WTC11 (cell line): Measurements from ENCODE around the gene TST. TPM values are rescaled to one million over a fixed set of nuclear protein-coding genes. Genes with fewer than 3 reads are reported as not detected.

Experiments used
- ATAC-seq: fragments of 200-7000 bp; cut with Tn5 transposase; 2 replicates; pipeline ENCODE4 v1.10.0; 2021; ENCODE audit warnings: mild to moderate bottlenecking, moderate library complexity
- CTCF ChIA-PET: fragments of 300-600 bp; sonication (Branson Sonifier 250); formaldehyde crosslinking; loops from one replicate; lab custom pipeline; 2021; ENCODE audit warnings: antibody characterized with exemption; lab: Charles Lee
- POLR2A ChIA-PET: fragments of 350-600 bp; sonication (Branson Sonifier 250); formaldehyde crosslinking; loops from one replicate; lab custom pipeline; 2021; ENCODE audit warnings: antibody characterized with exemption; lab: Charles Lee
- DNase-seq: peaks from one replicate; pipeline ENCODE4 v3.0.0; 2021; ENCODE audit warnings: low spot score
- H3K27ac Mint-ChIP-seq: 2 replicates; pipeline ENCODE4 v1.8.0; 2021; ENCODE audit warnings: mixed read lengths
- H3K27me3 Mint-ChIP-seq: 2 replicates; pipeline ENCODE4 v1.8.0; 2021; ENCODE audit warnings: low read depth, mild to moderate bottlenecking, moderate library complexity, mixed read lengths
- H3K36me3 Mint-ChIP-seq: 2 replicates; pipeline ENCODE4 v1.8.0; 2021; ENCODE audit warnings: mixed read lengths
- H3K4me1 Mint-ChIP-seq: 2 replicates; pipeline ENCODE4 v1.8.0; 2022; ENCODE audit warnings: mixed read lengths
- H3K4me3 Mint-ChIP-seq: 2 replicates; pipeline ENCODE4 v1.8.0; 2021; ENCODE audit warnings: mild to moderate bottlenecking, moderate library complexity, mixed read lengths
- H3K9me3 Mint-ChIP-seq: 2 replicates; pipeline ENCODE4 v1.8.0; 2021; ENCODE audit warnings: mixed read lengths
- ATF1 ChIP-seq: sonication (generic); formaldehyde crosslinking; IDR thresholded peaks from 2 replicates; pipeline ENCODE4 v1.8.1; 2023; ENCODE audit warnings: mild to moderate bottlenecking, moderate library complexity, missing genetic modification reagents
- ESRRA ChIP-seq: sonication (generic); formaldehyde crosslinking; IDR thresholded peaks from 2 replicates; pipeline ENCODE4 v1.8.1; 2022; ENCODE audit warnings: mild to moderate bottlenecking, missing genetic modification reagents, borderline replicate concordance
- ETV6 ChIP-seq: sonication (generic); formaldehyde crosslinking; IDR thresholded peaks from 2 replicates; pipeline ENCODE4 v1.8.1; 2022; ENCODE audit warnings: mild to moderate bottlenecking, missing genetic modification reagents
- JUN ChIP-seq: sonication (generic); formaldehyde crosslinking; IDR thresholded peaks from 2 replicates; pipeline ENCODE4 v1.8.0; 2023; ENCODE audit warnings: mild to moderate bottlenecking, missing genetic modification reagents
- MYBL2 ChIP-seq: sonication (generic); formaldehyde crosslinking; IDR thresholded peaks from 2 replicates; pipeline ENCODE4 v1.8.1; 2023; ENCODE audit warnings: mild to moderate bottlenecking, moderate library complexity, missing genetic modification reagents
- NFATC4 ChIP-seq: fragments of 250-450 bp; sonication (Bioruptor Pico); IDR thresholded peaks from 2 replicates; pipeline ENCODE4 v1.9.0; 2021; ENCODE audit warnings: mild to moderate bottlenecking
- RORB ChIP-seq: fragments of 250-450 bp; sonication (Bioruptor Pico); IDR thresholded peaks from 2 replicates; pipeline ENCODE4 v1.9.0; 2021; ENCODE audit warnings: mild to moderate bottlenecking
- SMAD3 ChIP-seq: sonication (generic); formaldehyde crosslinking; IDR thresholded peaks from 2 replicates; pipeline ENCODE4 v1.8.0; 2022; ENCODE audit warnings: missing genetic modification reagents, mild to moderate bottlenecking, borderline replicate concordance
- SP1 ChIP-seq: sonication (generic); formaldehyde crosslinking; conservative IDR thresholded peaks from 2 replicates; pipeline ENCODE4 v1.8.1; 2022; ENCODE audit warnings: missing genetic modification reagents
- ZNF219 ChIP-seq: sonication (generic); formaldehyde crosslinking; IDR thresholded peaks from 2 replicates; pipeline ENCODE4 v1.8.0; 2023; ENCODE audit warnings: missing genetic modification reagents, mild to moderate bottlenecking, borderline replicate concordance
- ZNF317 ChIP-seq: sonication (generic); formaldehyde crosslinking; IDR thresholded peaks from 2 replicates; pipeline ENCODE4 v1.8.1; 2023; ENCODE audit warnings: low read depth, mild to moderate bottlenecking, moderate library complexity, missing genetic modification reagents, borderline replicate concordance
- ZNF532 ChIP-seq: fragments of 250-450 bp; sonication (Bioruptor Pico); IDR thresholded peaks from 2 replicates; pipeline ENCODE4 v1.9.0; 2021; ENCODE audit warnings: mild to moderate bottlenecking, borderline replicate concordance
- total RNA-seq: library from RNA; stranded (reverse); gene quantifications from 3 replicates; pipeline ENCODE4 v1.2.3, GENCODE V29; 2021
- TF ChIP-seq, protein P1 (sequence below): sonication (generic); formaldehyde crosslinking; IDR thresholded peaks from 2 replicates; pipeline ENCODE4 v1.8.0; 2022; ENCODE audit warnings: mild to moderate bottlenecking, missing genetic modification reagents
- TF ChIP-seq, protein P2 (sequence below): sonication (generic); formaldehyde crosslinking; IDR thresholded peaks from 2 replicates; pipeline ENCODE4 v1.8.0; 2022; ENCODE audit warnings: mild to moderate bottlenecking, missing genetic modification reagents

Gene TST
- total RNA-seq, 1 experiment from 2014 or later, result 24.4 TPM

DNA sequence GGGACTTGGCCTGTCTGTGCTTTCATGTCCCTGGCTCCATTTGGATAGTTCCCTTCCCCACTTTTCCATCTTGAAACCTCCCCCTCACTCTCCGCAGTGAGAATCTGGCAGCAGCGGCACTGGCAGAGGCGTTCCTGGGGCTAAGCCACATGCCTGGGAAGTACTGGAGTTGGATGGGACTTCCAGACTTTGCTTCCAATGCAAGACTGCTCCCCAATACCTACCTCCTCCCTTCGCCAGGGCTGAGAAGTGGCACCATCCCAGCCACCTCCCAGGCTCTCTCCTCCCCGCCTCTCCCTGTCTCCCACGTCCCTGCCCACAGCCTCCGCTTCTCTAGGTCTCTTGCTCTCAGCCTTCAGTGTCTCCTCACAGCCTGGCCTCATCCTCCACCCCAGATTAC is 16.6 kb downstream of the TST start:
- Mint-ChIP-seq H3K36me3 (no peaks in the 10 kb centered on the region), H3K4me1 (peaks cover 8% of the 10 kb centered on the region), H3K9me3 (peaks cover 5% of the 10 kb centered on the region; the same call in 1 of the 2 replicates), H3K4me3 (no peak overlapping the region), H3K27ac (no peak overlapping the region), H3K27me3 (peaks cover 30% of the 10 kb centered on the region)
- CTCF ChIA-PET, result no interaction called here
- DNase-seq, result no peak
- no peak for ATAC-seq
- no peak for TF ChIP-seq JUN
- no peak for TF ChIP-seq ETV6 (CRISPR knock-in tag)
- TF ChIP-seq ZNF219 (CRISPR knock-in tag), result no peak
- no peak for TF ChIP-seq SP1 (CRISPR knock-in tag)
- TF ChIP-seq SMAD3, result no peak
- TF ChIP-seq NFATC4, result no peak
- TF ChIP-seq ZNF317, result no peak
- TF ChIP-seq ZNF532 (CRISPR knock-in tag), result no peak
- TF ChIP-seq ATF1 (CRISPR knock-in tag), result no peak
- POLR2A ChIA-PET, result interaction anchor here (0.6 kb wide), 1 partner anchor 607 kb away, joined by 3 read pairs; no protein-coding TSS in a partner anchor

- Mint-ChIP-seq H3K36me3 (no peaks in the 10 kb centered on the region), H3K27ac (no peak overlapping the region), H3K27me3 (peaks cover 27% of the 10 kb centered on the region), H3K9me3 (peaks cover 5% of the 10 kb centered on the region; the same call in 1 of the 2 replicates)
- POLR2A ChIA-PET, result no interaction called here
- ATAC-seq (no peak), DNase-seq (no peak)
- no peak for TF ChIP-seq ZNF532 (CRISPR knock-in tag)
- TF ChIP-seq ESRRA (CRISPR knock-in tag), result no peak
- no peak for TF ChIP-seq MYBL2
- TF ChIP-seq RORB (CRISPR knock-in tag), result no peak
- TF ChIP-seq, protein P1, sequence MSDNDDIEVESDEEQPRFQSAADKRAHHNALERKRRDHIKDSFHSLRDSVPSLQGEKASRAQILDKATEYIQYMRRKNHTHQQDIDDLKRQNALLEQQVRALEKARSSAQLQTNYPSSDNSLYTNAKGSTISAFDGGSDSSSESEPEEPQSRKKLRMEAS (CRISPR knock-in tag), result no peak
- TF ChIP-seq, protein P2, sequence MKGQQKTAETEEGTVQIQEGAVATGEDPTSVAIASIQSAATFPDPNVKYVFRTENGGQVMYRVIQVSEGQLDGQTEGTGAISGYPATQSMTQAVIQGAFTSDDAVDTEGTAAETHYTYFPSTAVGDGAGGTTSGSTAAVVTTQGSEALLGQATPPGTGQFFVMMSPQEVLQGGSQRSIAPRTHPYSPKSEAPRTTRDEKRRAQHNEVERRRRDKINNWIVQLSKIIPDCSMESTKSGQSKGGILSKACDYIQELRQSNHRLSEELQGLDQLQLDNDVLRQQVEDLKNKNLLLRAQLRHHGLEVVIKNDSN (CRISPR knock-in tag), result no peak
- TF ChIP-seq, all 79 proteins: peak for 0
- H3K4me3 Mint-ChIP-seq, result no peak overlapping the region
- H3K4me1 Mint-ChIP-seq, result peaks cover 8% of the 10 kb centered on the region
- CTCF ChIA-PET, result no interaction called here
Measured at GRCh38 chr22:37001826-37002225, 17.4 kb downstream of the TST start.
